Common myeloid progenitor, CD34-positive (primary cell): ENCODE results near the gene PTMS.

ENCODE experiments used
- CTCF ChIA-PET: fragments of 350-600 bp; sonication (Branson Sonifier 250); formaldehyde crosslinking; loops from one replicate; lab custom pipeline; 2021; ENCODE audit warnings: antibody characterized with exemption; lab: Charles Lee
- POLR2A ChIA-PET: fragments of 350-600 bp; sonication (Branson Sonifier 250); formaldehyde crosslinking; loops from one replicate; lab custom pipeline; 2021; ENCODE audit warnings: antibody characterized with exemption; lab: Charles Lee
- DNase-seq, 3 donors: peaks; one replicate each; pipeline versions ENCODE4 v3.0.0 to v3.0.0-alpha.2; 2013
- H3K27ac ChIP-seq, 2 experiments: 1 replicate in 1 of 2; 2 replicates in 1 of 2; pipeline ENCODE4 v1.7.0; 2013; ENCODE audit warnings: inconsistent platforms in 2 of 2, low read length in 2 of 2, mild to moderate bottlenecking in 2 of 2, low read depth in 1 of 2, moderate library complexity in 1 of 2; ENCODE audit not compliant: severe bottlenecking in 2 of 2, insufficient read depth in 1 of 2, poor library complexity in 1 of 2
- H3K27me3 ChIP-seq, 5 experiments: replicated peaks in 2 of 5; 1 replicate in 3 of 5; 2 replicates in 2 of 5; pipeline versions ENCODE4 v1.6.1 to v1.7.0; 2013; ENCODE audit warnings: low read length in 4 of 5, mild to moderate bottlenecking in 2 of 5, moderate library complexity in 2 of 5, inconsistent platforms in 1 of 5; ENCODE audit not compliant: insufficient read depth in 5 of 5, control insufficient read depth in 4 of 5
- H3K36me3 ChIP-seq, 4 experiments: 1 replicate in 2 of 4; 2 replicates in 2 of 4; pipeline versions ENCODE4 v1.6.1 to v1.7.0; 2013; ENCODE audit warnings: low read length in 3 of 4, control low read depth in 1 of 4, mild to moderate bottlenecking in 1 of 4; ENCODE audit not compliant: control insufficient read depth in 4 of 4, insufficient read depth in 4 of 4
- H3K4me1 ChIP-seq, 4 experiments: 1 replicate in 3 of 4; 2 replicates in 1 of 4; pipeline versions ENCODE4 v1.6.1 to v1.7.1; 2013; ENCODE audit warnings: low read length in 3 of 4, mild to moderate bottlenecking in 3 of 4, control low read depth in 1 of 4, inconsistent platforms in 1 of 4, moderate library complexity in 1 of 4; ENCODE audit not compliant: control insufficient read depth in 4 of 4, insufficient read depth in 4 of 4; ENCODE audit errors: control extremely low read depth in 1 of 4
- H3K4me3 ChIP-seq, 7 experiments: 1 replicate in 4 of 7; 2 replicates in 3 of 7; pipeline versions ENCODE4 v1.5.1 to v1.7.0; 2013; ENCODE audit warnings: mild to moderate bottlenecking in 7 of 7, low read length in 6 of 7, moderate library complexity in 6 of 7, inconsistent platforms in 2 of 7, low read depth in 2 of 7, control low read depth in 1 of 7; ENCODE audit not compliant: insufficient read depth in 4 of 7, control insufficient read depth in 1 of 7; ENCODE audit errors: extremely low read depth in 1 of 7
- H3K9me3 ChIP-seq, 5 experiments: 1 replicate in 4 of 5; 2 replicates in 1 of 5; pipeline versions ENCODE4 v1.6.1 to v1.7.1; 2013; ENCODE audit warnings: low read length in 4 of 5, mild to moderate bottlenecking in 2 of 5, inconsistent platforms in 1 of 5, low read depth in 1 of 5, moderate library complexity in 1 of 5; ENCODE audit not compliant: control insufficient read depth in 4 of 5, insufficient read depth in 2 of 5; ENCODE audit errors: control extremely low read depth in 1 of 5
- WGBS: methylation state at CpG from one replicate; pipeline ENCODE4 v1.1.5; 2013; ENCODE audit not compliant: insufficient coverage; 5-methylcytosine and 5-hydroxymethylcytosine counted together

The PTMS gene

GRCh38 chr12:6790496-6791150 lies 24.5 kb downstream of the PTMS start:
- Histone ChIP-seq H3K27ac (no peak overlapping the region), H3K36me3 (no peaks in the 10 kb centered on the region), H3K4me1 (peaks cover 2 to 49% (median 41%) of the 10 kb centered on the region in 4 experiments), H3K9me3 (no peaks in the 10 kb centered on the region), H3K4me3 (no peak overlapping the region), H3K27me3 (no peaks in the 10 kb centered on the region)
- 88% methylated on average over 5 of the region's 12 CpGs for WGBS
- CTCF ChIA-PET, result interaction anchor here (1.4 to 5.3 kb wide), 4 partner anchors 19 to 58 kb away, joined by 4 to 52 read pairs (median 6); partner anchors contain the start of gene GPR162
- POLR2A ChIA-PET, result no interaction called here
- no peak for DNase-seq

GRCh38 chr12:6791931-6792520 lies 25.9 kb downstream of the PTMS start:
- Histone ChIP-seq H3K27me3 (no peaks in the 10 kb centered on the region), H3K4me1 (peaks cover 0 to 42% (median 35%) of the 10 kb centered on the region in 4 experiments), H3K27ac (no peak overlapping the region), H3K9me3 (no peaks in the 10 kb centered on the region), H3K36me3 (no peaks in the 10 kb centered on the region), H3K4me3 (peak overlapping the region in 4 of 7 experiments; percentile 5 to 46 (median 20))
- peak in 2 of 3 donors; percentile 49 to 50 for DNase-seq
- POLR2A ChIA-PET, result interaction anchor here (1.1 to 1.4 kb wide), 3 partner anchors 20 to 68 kb away, joined by 5 to 7 read pairs (median 6); partner anchors contain the start of genes COPS7A, LAG3 and MLF2
- CTCF ChIA-PET, result interaction anchor here (0.7 to 5.9 kb wide), 14 partner anchors 9 to 58 kb away, joined by 3 to 52 read pairs (median 6); partner anchors contain the start of genes GPR162, MLF2 and PTMS
- 7% methylated on average over 5 of the region's 13 CpGs for WGBS

- Histone ChIP-seq H3K27ac (no peak overlapping the region), H3K27me3 (no peaks in the 10 kb centered on the region), H3K4me3 (peak overlapping the region in 5 of 7 experiments; percentile 6 to 46 (median 29)), H3K4me1 (peaks cover 0 to 42% (median 35%) of the 10 kb centered on the region in 4 experiments), H3K9me3 (no peaks in the 10 kb centered on the region), H3K36me3 (no peaks in the 10 kb centered on the region)
- peak; percentile 36 to 86 (median 83) for DNase-seq
- POLR2A ChIA-PET, result interaction anchor here (1.1 to 1.4 kb wide), 3 partner anchors 21 to 69 kb away, joined by 5 to 7 read pairs (median 6); partner anchors contain the start of genes COPS7A, LAG3 and MLF2
- CTCF ChIA-PET, result interaction anchor here (0.7 to 5.9 kb wide), 17 partner anchors 9 to 205 kb away, joined by 3 to 52 read pairs (median 4); partner anchors contain the start of genes GPR162 and MLF2
- WGBS, result 12% methylated on average over 10 of the region's 12 CpGs
These were observed 26.5 kb downstream of the PTMS start for GRCh38 chr12:6792522-6793201.

GRCh38 chr12:6795088-6795487 lies 28.9 kb downstream of the PTMS start:
- CTCF ChIA-PET, result interaction anchor here (0.7 to 5.9 kb wide), 3 partner anchors 8 to 34 kb away, joined by 3 to 38 read pairs (median 3); no protein-coding TSS in a partner anchor
- POLR2A ChIA-PET, result no interaction called here
- Histone ChIP-seq H3K27ac (no peak overlapping the region), H3K4me3 (no peak overlapping the region), H3K4me1 (peaks cover 0 to 29% (median 23%) of the 10 kb centered on the region in 4 experiments), H3K27me3 (no peaks in the 10 kb centered on the region), H3K36me3 (no peaks in the 10 kb centered on the region), H3K9me3 (no peaks in the 10 kb centered on the region)
- DNase-seq, result no peak
- 100% methylated on average over 2 of the region's 2 CpGs for WGBS

GRCh38 chr12:6796576-6796975 lies 30.4 kb downstream of the PTMS start:
- Histone ChIP-seq H3K9me3 (no peaks in the 10 kb centered on the region), H3K4me1 (peaks cover 0 to 19% (median 18%) of the 10 kb centered on the region in 4 experiments), H3K4me3 (no peak overlapping the region), H3K27ac (no peak overlapping the region), H3K27me3 (no peaks in the 10 kb centered on the region), H3K36me3 (no peaks in the 10 kb centered on the region)
- POLR2A ChIA-PET, result no interaction called here
- CTCF ChIA-PET, result interaction anchor here (0.8 to 5.9 kb wide), 4 partner anchors 14 to 73 kb away, joined by 3 to 38 read pairs (median 4); partner anchors contain the start of genes COPS7A and MLF2
- WGBS, result 97% methylated on average over 3 of the region's 4 CpGs
- DNase-seq, result no peak

- CTCF ChIA-PET, result interaction anchor here (0.7 to 1.1 kb wide), 2 partner anchors 32 to 45 kb away, joined by 3 read pairs; no protein-coding TSS in a partner anchor
- Histone ChIP-seq H3K4me1 (no peaks in the 10 kb centered on the region), H3K4me3 (no peak overlapping the region), H3K9me3 (no peaks in the 10 kb centered on the region), H3K27me3 (no peaks in the 10 kb centered on the region), H3K36me3 (no peaks in the 10 kb centered on the region), H3K27ac (no peak overlapping the region)
- WGBS, result 83% methylated on average over 3 of the region's 5 CpGs
- DNase-seq, result no peak
- POLR2A ChIA-PET, result no interaction called here
These were observed 33.0 kb downstream of the PTMS start for GRCh38 chr12:6799147-6799546.
